RWPE2 (cell line): Measurements from ENCODE around the gene STOML2.

ENCODE experiments used
- ATAC-seq: fragments of 200-7000 bp; cut with Tn5 transposase; 3 replicates; pipeline ENCODE4 v1.9.1; 2021; ENCODE audit warnings: low read depth
- DNase-seq: peaks from one replicate; pipeline ENCODE4 v3.0.0-alpha.2; 2020; ENCODE audit warnings: low spot score
- H3K27ac ChIP-seq: fragments of 450-650 bp; 2 replicates; pipeline ENCODE4 v1.5.1; 2017; ENCODE audit warnings: mild to moderate bottlenecking; ENCODE audit not compliant: poor library complexity, severe bottlenecking
- H3K27me3 ChIP-seq: fragments of 250-450 bp; sonication (Bioruptor Pico); 2 replicates; pipeline ENCODE4 v1.5.1; 2021; ENCODE audit warnings: mild to moderate bottlenecking, moderate library complexity; ENCODE audit not compliant: insufficient read depth, poor library complexity, severe bottlenecking
- H3K36me3 ChIP-seq: fragments of 250-450 bp; sonication (Bioruptor Pico); 2 replicates; pipeline ENCODE4 v1.5.1; 2020; ENCODE audit warnings: low read depth, mild to moderate bottlenecking, moderate library complexity
- H3K4me1 ChIP-seq: fragments of 250-450 bp; sonication (Bioruptor Pico); 2 replicates; pipeline ENCODE4 v1.5.1; 2021; ENCODE audit warnings: mild to moderate bottlenecking, moderate library complexity; ENCODE audit not compliant: insufficient read depth, poor library complexity, severe bottlenecking
- H3K4me3 ChIP-seq: fragments of 250-450 bp; sonication (Bioruptor Pico); 2 replicates; pipeline ENCODE4 v1.5.1; 2021; ENCODE audit warnings: mild to moderate bottlenecking, moderate library complexity; ENCODE audit not compliant: severe bottlenecking
- H3K9me3 ChIP-seq: fragments of 250-450 bp; sonication (Bioruptor Pico); 2 replicates; pipeline ENCODE4 v1.5.1; 2021; ENCODE audit warnings: mild to moderate bottlenecking, moderate library complexity; ENCODE audit not compliant: severe bottlenecking
- TF ChIP-seq, protein P1 (sequence below): fragments of 450-650 bp; IDR thresholded peaks from one replicate; pipeline ENCODE4 v1.5.1; 2017; ENCODE audit warnings: mild to moderate bottlenecking, moderate library complexity; ENCODE audit not compliant: poor library complexity, severe bottlenecking

The STOML2 gene

DNA sequence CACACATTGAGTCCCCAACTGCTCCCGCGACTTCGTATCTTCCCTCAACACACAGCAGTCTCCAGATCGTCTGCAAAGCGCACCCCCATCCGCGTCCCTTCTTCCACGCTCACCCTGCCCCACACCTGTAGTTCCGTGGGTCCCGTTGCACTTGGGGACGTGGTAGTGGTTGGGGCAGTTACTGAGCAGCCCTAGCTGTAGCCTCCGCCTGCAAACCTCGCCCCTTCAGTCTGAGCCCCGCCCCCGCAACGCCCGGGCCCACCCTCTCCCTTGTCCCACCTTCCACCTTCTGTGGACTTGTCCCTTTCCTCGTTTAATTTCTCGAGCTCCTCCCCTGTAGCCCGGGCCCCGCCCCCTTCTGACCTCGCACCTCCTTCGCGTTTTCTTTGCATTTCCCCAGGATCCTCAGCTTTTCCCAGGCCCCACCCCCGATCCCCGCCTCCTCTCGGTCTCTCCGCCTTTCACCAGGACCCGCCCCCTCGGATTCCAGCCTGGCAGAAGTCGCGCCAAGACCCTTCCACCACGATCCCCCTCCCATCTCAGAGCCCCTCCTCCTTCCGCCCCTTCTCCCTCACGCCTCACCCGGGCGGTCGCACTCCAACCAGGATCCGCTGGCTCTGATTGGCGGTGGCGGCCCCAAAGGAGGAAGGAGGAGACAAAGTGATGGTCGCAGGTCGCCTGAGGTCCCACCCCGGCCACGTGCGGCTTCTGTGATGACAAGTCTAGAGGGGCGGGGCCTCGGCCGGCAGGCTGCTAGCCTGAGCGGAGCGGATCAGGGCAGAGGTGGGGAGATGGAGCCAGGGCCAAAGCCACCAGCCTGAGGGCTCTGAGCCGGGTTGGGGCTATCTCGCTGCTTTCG is 13.0 kb upstream of the STOML2 start, which contains the start of gene ATOSB:
ATOSB (minus strand) TSS at position 183 of the 859 bp plus-strand sequence. CDS start 7,588 bp downstream, outside the sequence.
- TF ChIP-seq, protein P1, sequence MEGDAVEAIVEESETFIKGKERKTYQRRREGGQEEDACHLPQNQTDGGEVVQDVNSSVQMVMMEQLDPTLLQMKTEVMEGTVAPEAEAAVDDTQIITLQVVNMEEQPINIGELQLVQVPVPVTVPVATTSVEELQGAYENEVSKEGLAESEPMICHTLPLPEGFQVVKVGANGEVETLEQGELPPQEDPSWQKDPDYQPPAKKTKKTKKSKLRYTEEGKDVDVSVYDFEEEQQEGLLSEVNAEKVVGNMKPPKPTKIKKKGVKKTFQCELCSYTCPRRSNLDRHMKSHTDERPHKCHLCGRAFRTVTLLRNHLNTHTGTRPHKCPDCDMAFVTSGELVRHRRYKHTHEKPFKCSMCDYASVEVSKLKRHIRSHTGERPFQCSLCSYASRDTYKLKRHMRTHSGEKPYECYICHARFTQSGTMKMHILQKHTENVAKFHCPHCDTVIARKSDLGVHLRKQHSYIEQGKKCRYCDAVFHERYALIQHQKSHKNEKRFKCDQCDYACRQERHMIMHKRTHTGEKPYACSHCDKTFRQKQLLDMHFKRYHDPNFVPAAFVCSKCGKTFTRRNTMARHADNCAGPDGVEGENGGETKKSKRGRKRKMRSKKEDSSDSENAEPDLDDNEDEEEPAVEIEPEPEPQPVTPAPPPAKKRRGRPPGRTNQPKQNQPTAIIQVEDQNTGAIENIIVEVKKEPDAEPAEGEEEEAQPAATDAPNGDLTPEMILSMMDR = no peak
- ATAC-seq (peak; percentile 55), DNase-seq (peak; percentile 96)
- H3K27ac ChIP-seq = peak within 1 kb of the TSS; percentile 94
- peaks cover 15% of the 10 kb centered on the region for H3K4me1 ChIP-seq
- H3K9me3 ChIP-seq = no peaks in the 10 kb centered on the region
- no peaks in the 10 kb centered on the region for H3K27me3 ChIP-seq
- peak within 1 kb of the TSS; percentile 51 for H3K4me3 ChIP-seq
- no peaks in the 10 kb centered on the region for H3K36me3 ChIP-seq

DNA sequence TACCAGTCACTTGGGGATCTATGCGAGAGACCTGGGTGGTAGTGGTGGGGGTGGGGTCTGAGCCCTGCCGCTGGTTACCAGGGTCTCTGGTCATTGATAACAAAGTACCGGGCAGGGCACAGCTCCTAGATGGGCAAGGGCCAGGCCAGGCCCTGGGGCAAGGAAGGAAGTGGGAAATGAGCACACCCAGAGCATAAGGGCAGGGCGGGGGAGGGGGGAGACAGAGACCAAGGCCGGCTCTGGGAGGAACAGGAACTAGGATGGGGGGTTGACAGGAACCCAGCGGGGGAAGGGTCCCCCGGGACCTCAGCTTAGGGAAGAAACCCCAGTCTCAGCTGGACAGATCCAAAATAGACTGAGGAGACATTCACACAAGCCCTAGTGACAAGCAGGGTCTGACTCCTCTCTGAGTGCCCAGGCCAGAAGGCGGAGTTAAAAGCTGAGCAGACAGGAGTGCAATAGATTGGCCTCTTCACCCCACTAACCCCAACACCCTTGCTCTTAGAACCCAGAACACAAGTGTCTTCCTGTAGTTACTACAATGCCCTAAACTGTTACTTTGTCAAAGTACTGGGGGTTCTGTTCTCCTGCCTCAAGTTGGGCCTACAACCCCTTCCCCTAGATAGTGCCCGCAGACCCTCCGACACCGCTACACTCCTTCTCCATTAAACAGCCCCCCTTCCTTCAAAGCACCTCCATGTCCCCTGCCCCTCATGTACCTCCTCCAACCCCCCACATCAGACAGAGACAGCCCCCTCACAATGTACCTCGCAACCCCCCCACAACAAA is 12.1 kb upstream of the STOML2 start:
- H3K27me3 ChIP-seq = no peaks in the 10 kb centered on the region
- peak overlapping the region; percentile 94 for H3K27ac ChIP-seq
- ATAC-seq (no peak), DNase-seq (no peak)
- H3K4me1 ChIP-seq = peaks cover 23% of the 10 kb centered on the region
- TF ChIP-seq, protein P1 = no peak
- H3K36me3 ChIP-seq = no peaks in the 10 kb centered on the region
- H3K4me3 ChIP-seq = peak overlapping the region; percentile 51
- no peaks in the 10 kb centered on the region for H3K9me3 ChIP-seq

DNA sequence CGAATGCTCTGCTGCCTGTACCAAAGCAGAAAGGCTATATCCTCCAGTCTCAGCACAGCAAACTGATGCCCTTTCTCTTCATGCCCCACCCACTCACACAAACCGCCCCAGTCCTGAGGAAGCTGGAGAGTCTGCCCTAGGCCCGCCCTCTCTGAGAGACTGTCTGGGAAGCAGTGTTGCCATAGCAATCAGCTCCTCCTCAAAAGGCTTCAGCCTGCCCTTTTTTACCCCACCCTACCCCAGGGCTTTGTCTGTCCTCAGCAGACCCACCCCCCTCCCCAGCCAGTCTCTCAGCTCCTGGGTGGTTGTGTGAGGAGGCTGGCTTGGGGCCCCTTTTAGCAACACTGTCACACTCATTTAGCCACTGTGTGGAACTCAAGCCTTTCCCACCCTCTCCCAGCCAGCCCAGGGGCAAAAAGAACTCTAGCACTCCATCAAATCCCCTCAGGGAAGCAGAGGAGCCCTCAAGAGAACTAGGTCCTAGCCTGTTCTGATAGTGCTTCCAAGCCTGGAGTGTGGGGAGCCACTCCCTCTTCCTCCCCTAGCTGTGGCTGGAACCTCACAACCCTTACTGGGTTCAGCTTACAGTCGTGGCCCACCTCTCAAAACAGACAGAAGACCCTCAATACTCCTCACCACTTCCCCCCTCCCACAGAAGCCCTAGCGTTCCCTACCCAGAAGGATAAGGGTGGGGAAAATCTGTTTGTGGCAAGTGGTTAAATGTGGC is 11.3 kb upstream of the STOML2 start:
- 0 out of 2 replicates have a peak, but pooled peaks cover 2% of the 10 kb centered on the region for H3K36me3 ChIP-seq
- ATAC-seq = peak; percentile 55
- no peaks in the 10 kb centered on the region for H3K9me3 ChIP-seq
- H3K27ac ChIP-seq = peak overlapping the region; percentile 94
- TF ChIP-seq, protein P1 = no peak
- peaks cover 23% of the 10 kb centered on the region for H3K4me1 ChIP-seq
- H3K4me3 ChIP-seq = peak overlapping the region; percentile 51
- DNase-seq = peak; percentile 97
- no peaks in the 10 kb centered on the region for H3K27me3 ChIP-seq

DNA sequence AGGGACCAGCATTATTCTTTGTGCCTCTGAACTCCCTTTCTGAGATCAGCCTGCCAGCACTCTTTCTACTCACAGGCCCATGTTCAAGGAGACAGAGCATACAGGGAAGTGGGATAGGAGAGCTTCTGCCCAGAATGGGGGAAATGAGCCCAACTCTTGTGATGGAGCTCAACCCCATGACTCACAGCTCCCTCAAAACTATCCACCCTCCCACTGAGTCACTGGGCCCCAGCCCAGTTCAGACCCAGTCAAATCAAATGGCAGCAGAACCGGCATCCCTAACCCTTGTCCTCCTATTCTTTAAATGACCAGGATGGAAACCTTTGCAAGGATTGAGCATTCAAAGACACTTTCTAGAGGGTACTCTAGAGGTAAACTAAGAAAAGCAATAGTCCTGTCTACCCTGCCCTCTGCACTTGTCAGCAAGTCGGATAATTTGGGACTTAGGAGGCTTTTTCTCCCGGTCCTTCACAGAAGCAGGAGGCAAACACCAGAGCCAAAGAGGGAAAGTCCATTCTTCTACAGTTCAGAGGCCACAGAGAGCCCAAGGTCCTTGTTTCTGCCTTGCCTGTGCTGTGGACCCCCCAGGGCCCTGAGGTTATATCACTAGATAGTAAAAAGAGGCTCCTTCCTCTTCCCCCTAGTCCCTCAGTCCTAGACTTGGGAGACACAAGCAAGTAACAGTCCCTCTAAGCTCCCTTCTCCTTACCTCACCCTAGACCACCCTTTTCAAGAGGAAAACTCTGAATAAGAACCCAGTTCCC is 9.5 kb upstream of the STOML2 start:
- ATAC-seq = no peak
- no peak for DNase-seq
- H3K9me3 ChIP-seq = no peaks in the 10 kb centered on the region
- H3K36me3 ChIP-seq = peaks cover 17% of the 10 kb centered on the region
- H3K4me1 ChIP-seq = peaks cover 23% of the 10 kb centered on the region
- no peak overlapping the region for H3K4me3 ChIP-seq
- peak overlapping the region; percentile 94 for H3K27ac ChIP-seq
- no peaks in the 10 kb centered on the region for H3K27me3 ChIP-seq
- TF ChIP-seq, protein P1 = no peak
